Caco-2 (cell line): Measurements from ENCODE around the gene SEPTIN2. TPM values are rescaled to one million over a fixed set of nuclear protein-coding genes. Genes with fewer than 3 reads are reported as not detected.

ENCODE experiments used
- BruUV-seq: library from RNA; stranded (reverse); fragments of 400-500 nt; replicated peaks from 2 replicates; lab custom pipeline; 2021; lab: Mats Ljungman, UMichigan
- CTCF ChIA-PET: fragments of 300-600 bp; sonication (Branson Sonifier 250); formaldehyde crosslinking; loops from one replicate; lab custom pipeline; 2022; ENCODE audit warnings: antibody characterized with exemption; lab: Charles Lee
- POLR2A ChIA-PET: fragments of 300-600 bp; sonication (Branson Sonifier 250); formaldehyde crosslinking; loops from one replicate; lab custom pipeline; 2022; ENCODE audit warnings: antibody characterized with exemption; lab: Charles Lee
- DNase-seq, 2 experiments: peaks; one replicate each; pipeline versions ENCODE4 v3.0.0 to v3.0.0-alpha.2; 2020 to 2022
- H3K27me3 ChIP-seq: replicated peaks from 2 replicates; pipeline ENCODE4 v1.6.0; 2011; ENCODE audit warnings: low read length; ENCODE audit not compliant: control insufficient read depth, insufficient read depth
- H3K36me3 ChIP-seq: 2 replicates; pipeline ENCODE4 v1.5.1; 2011; ENCODE audit warnings: low read length; ENCODE audit not compliant: control insufficient read depth, insufficient read depth
- H3K4me1 ChIP-seq: fragments of 250-450 bp; sonication (Bioruptor Pico); 2 replicates; pipeline ENCODE4 v1.5.1; 2020; ENCODE audit warnings: mild to moderate bottlenecking
- H3K4me3 ChIP-seq: 2 replicates; pipeline ENCODE4 v1.5.1; 2011; ENCODE audit warnings: low read depth, mild to moderate bottlenecking, control low read depth, low read length
- H3K9me3 ChIP-seq: fragments of 250-450 bp; sonication (Bioruptor Pico); 2 replicates; pipeline ENCODE4 v1.5.1; 2020; ENCODE audit warnings: mild to moderate bottlenecking, moderate library complexity
- H3K27ac Mint-ChIP-seq: one replicate; pipeline ENCODE4 v1.8.0; 2022; ENCODE audit warnings: mixed read lengths; ENCODE audit not compliant: unreplicated experiment
- H3K27me3 Mint-ChIP-seq: one replicate; pipeline ENCODE4 v1.8.0; 2022; ENCODE audit warnings: mixed read lengths; ENCODE audit not compliant: insufficient read depth, unreplicated experiment
- H3K36me3 Mint-ChIP-seq: one replicate; pipeline ENCODE4 v1.8.0; 2022; ENCODE audit warnings: mild to moderate bottlenecking, mixed read lengths; ENCODE audit not compliant: insufficient read depth, unreplicated experiment
- H3K4me1 Mint-ChIP-seq: one replicate; pipeline ENCODE4 v1.8.0; 2022; ENCODE audit warnings: low read depth, mixed read lengths; ENCODE audit not compliant: unreplicated experiment
- H3K4me3 Mint-ChIP-seq: one replicate; pipeline ENCODE4 v1.8.0; 2022; ENCODE audit warnings: mild to moderate bottlenecking, moderate library complexity, mixed read lengths; ENCODE audit not compliant: unreplicated experiment
- H3K9me3 Mint-ChIP-seq: one replicate; pipeline ENCODE4 v1.8.0; 2022; ENCODE audit warnings: mixed read lengths; ENCODE audit not compliant: unreplicated experiment
- CTCF ChIP-seq, 2 experiments: fragments of 200-600 bp in 1 of 2; IDR thresholded peaks; 1 replicate in 1 of 2; 2 replicates in 1 of 2; pipeline versions ENCODE4 v1.5.1 to v1.8.0; 2011 to 2022; ENCODE audit warnings: antibody characterized with exemption in 1 of 2, control low read depth in 1 of 2, inconsistent platforms in 1 of 2, low read depth in 1 of 2, low read length in 1 of 2, mild to moderate bottlenecking in 1 of 2, moderate library complexity in 1 of 2; ENCODE audit not compliant: insufficient read depth in 1 of 2, severe bottlenecking in 1 of 2, unreplicated experiment in 1 of 2
- intact Hi-C: fragments of 100-400 bp; cut with micrococcal nuclease; formaldehyde crosslinking; loops from one replicate; pipeline ENCODE4 v1.10.0; 2022; ENCODE audit not compliant: unreplicated experiment
- total RNA-seq: library from RNA; stranded (reverse); gene quantifications from 2 replicates; pipeline ENCODE4 v1.2.3, GENCODE V29; 2022

The SEPTIN2 gene
- total RNA-seq, 1 experiment from 2014 or later, result 209 TPM

GRCh38 chr2:241282555-241282954 lies 33.2 kb upstream of the SEPTIN2 start:
- no peaks in the 10 kb centered on the region for H3K27me3 Mint-ChIP-seq
- no peaks in the 10 kb centered on the region for H3K9me3 ChIP-seq
- intact Hi-C loops, result no loop called here
- no peaks in the 10 kb centered on the region for H3K36me3 ChIP-seq
- DNase-seq, result no peak
- no peaks in the 10 kb centered on the region for H3K27me3 ChIP-seq
- no peak overlapping the region for H3K4me3 ChIP-seq
- peaks cover 22% of the 10 kb centered on the region for H3K4me1 Mint-ChIP-seq
- ChIA-PET POLR2A (no interaction called here), CTCF (no interaction called here)
- peak overlapping the region; percentile 57 for H3K27ac Mint-ChIP-seq
- H3K4me1 ChIP-seq, result peaks cover 18% of the 10 kb centered on the region; the same call in 1 of the 2 replicates
- no peak for TF ChIP-seq CTCF (IDR thresholded peaks at IDR 0.05; ENCODE audit: insufficient read depth in 1 of 2, low read depth in 1 of 2, low read length in 1 of 2, severe bottlenecking in 1 of 2, unreplicated experiment in 1 of 2)
- H3K4me3 Mint-ChIP-seq, result no peak overlapping the region
- BruUV-seq, result no TSS peak
- H3K9me3 Mint-ChIP-seq, result no peaks in the 10 kb centered on the region
- H3K36me3 Mint-ChIP-seq, result peaks cover 13% of the 10 kb centered on the region

DNA sequence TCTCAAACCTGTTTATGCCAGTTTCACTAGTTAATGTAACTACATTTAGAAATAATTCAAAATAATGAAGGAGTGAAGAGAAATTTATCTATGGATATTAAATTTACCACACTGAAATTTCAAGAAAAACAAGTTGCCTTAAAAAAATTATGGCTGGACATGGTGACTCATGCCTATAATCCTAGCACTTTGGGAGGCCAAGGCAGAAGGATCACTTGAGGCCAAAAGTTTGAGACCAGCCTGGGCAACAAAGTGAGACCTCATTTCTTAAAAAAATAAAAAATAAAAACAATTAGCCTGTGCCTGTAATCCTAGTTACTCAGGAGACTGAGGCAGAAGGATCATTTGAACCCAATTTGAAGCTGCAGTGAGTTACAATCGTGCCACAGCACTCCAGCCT lies 30.1 kb upstream of the SEPTIN2 start:
- Histone ChIP-seq H3K27me3 (no peaks in the 10 kb centered on the region), H3K4me3 (no peak overlapping the region), H3K9me3 (no peaks in the 10 kb centered on the region), H3K36me3 (no peaks in the 10 kb centered on the region), H3K4me1 (peaks cover 13% of the 10 kb centered on the region; the same call in 1 of the 2 replicates)
- CTCF ChIA-PET, result no interaction called here
- no peaks in the 10 kb centered on the region for H3K9me3 Mint-ChIP-seq
- no peak overlapping the region for H3K27ac Mint-ChIP-seq
- no peak overlapping the region for H3K4me3 Mint-ChIP-seq
- peaks cover 19% of the 10 kb centered on the region for H3K4me1 Mint-ChIP-seq
- peaks cover 32% of the 10 kb centered on the region for H3K36me3 Mint-ChIP-seq
- BruUV-seq, result no TSS peak
- intact Hi-C loops, result no loop called here
- POLR2A ChIA-PET, result no interaction called here
- DNase-seq, result no peak
- no peak for TF ChIP-seq CTCF (IDR thresholded peaks at IDR 0.05; ENCODE audit: insufficient read depth in 1 of 2, low read depth in 1 of 2, low read length in 1 of 2, severe bottlenecking in 1 of 2, unreplicated experiment in 1 of 2)
- no peaks in the 10 kb centered on the region for H3K27me3 Mint-ChIP-seq

GRCh38 chr2:241286348-241287090 lies 29.2 kb upstream of the SEPTIN2 start:
- Mint-ChIP-seq H3K27me3 (no peaks in the 10 kb centered on the region), H3K9me3 (no peaks in the 10 kb centered on the region), H3K36me3 (peaks cover 32% of the 10 kb centered on the region), H3K4me1 (peaks cover 19% of the 10 kb centered on the region), H3K4me3 (no peak overlapping the region), H3K27ac (no peak overlapping the region)
- no TSS peak for BruUV-seq
- Histone ChIP-seq H3K4me1 (peaks cover 13% of the 10 kb centered on the region; the same call in 1 of the 2 replicates), H3K27me3 (no peaks in the 10 kb centered on the region), H3K4me3 (no peak overlapping the region), H3K36me3 (no peaks in the 10 kb centered on the region), H3K9me3 (no peaks in the 10 kb centered on the region)
- no peak for TF ChIP-seq CTCF (IDR thresholded peaks at IDR 0.05; ENCODE audit: insufficient read depth in 1 of 2, low read depth in 1 of 2, low read length in 1 of 2, severe bottlenecking in 1 of 2, unreplicated experiment in 1 of 2)
- DNase-seq, result no peak
- ChIA-PET POLR2A (no interaction called here), CTCF (no interaction called here)
- intact Hi-C loops, result no loop called here
